Stimulated activated memory B cell treated with anti-CD40 and anti-IgM and Interleukin-4, amounts not matched to agents 10 μg/mL and 1 μg/mL and 100 μg/mL, for 72 hours (primary cell): ENCODE measurements around the gene THSD4.

Source experiments
- ATAC-seq: fragments of 150-1000 bp; cut with Tn5 transposase; 2 replicates; pipeline ENCODE4 v1.10.0; 2021
- H3K27ac Mint-ChIP-seq: one replicate; pipeline ENCODE4 v1.8.0; 2022; ENCODE audit warnings: mild to moderate bottlenecking, mixed read lengths
- H3K27me3 Mint-ChIP-seq: one replicate; pipeline ENCODE4 v1.8.0; 2022; ENCODE audit warnings: mixed read lengths
- H3K36me3 Mint-ChIP-seq: one replicate; pipeline ENCODE4 v1.8.0; 2022; ENCODE audit warnings: mixed read lengths
- H3K4me1 Mint-ChIP-seq: one replicate; pipeline ENCODE4 v1.8.0; 2022; ENCODE audit warnings: mixed read lengths
- H3K4me3 Mint-ChIP-seq: one replicate; pipeline ENCODE4 v1.8.0; 2022; ENCODE audit warnings: mild to moderate bottlenecking, moderate library complexity, mixed read lengths
- H3K9me3 Mint-ChIP-seq: one replicate; pipeline ENCODE4 v1.8.0; 2022; ENCODE audit warnings: mixed read lengths

Gene THSD4

DNA sequence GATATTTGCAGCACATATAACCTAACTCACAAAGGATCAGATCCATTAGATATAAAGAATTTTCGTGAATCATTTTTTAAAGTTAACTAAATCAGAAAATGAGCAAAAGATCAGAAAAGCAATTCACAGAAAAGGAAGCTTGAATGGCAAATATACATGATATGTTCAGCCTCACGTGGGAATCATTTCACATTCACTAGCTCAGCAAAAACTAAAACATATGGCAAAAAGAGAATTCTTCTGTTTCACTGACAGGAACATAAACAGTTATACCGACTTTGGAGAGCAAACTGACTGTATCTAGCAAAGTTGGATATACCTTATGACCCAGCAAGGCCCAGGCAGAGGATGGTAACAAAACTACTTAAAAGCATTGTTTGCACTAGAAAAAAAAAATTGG lies 661.0 kb downstream of the THSD4 start:
- no peak overlapping the region for H3K4me3 Mint-ChIP-seq
- H3K4me1 Mint-ChIP-seq: peaks cover 13% of the 10 kb centered on the region
- no peak for ATAC-seq
- H3K36me3 Mint-ChIP-seq: no peaks in the 10 kb centered on the region
- H3K9me3 Mint-ChIP-seq: no peaks in the 10 kb centered on the region
- peaks cover 13% of the 10 kb centered on the region for H3K27me3 Mint-ChIP-seq
- no peak overlapping the region for H3K27ac Mint-ChIP-seq

DNA sequence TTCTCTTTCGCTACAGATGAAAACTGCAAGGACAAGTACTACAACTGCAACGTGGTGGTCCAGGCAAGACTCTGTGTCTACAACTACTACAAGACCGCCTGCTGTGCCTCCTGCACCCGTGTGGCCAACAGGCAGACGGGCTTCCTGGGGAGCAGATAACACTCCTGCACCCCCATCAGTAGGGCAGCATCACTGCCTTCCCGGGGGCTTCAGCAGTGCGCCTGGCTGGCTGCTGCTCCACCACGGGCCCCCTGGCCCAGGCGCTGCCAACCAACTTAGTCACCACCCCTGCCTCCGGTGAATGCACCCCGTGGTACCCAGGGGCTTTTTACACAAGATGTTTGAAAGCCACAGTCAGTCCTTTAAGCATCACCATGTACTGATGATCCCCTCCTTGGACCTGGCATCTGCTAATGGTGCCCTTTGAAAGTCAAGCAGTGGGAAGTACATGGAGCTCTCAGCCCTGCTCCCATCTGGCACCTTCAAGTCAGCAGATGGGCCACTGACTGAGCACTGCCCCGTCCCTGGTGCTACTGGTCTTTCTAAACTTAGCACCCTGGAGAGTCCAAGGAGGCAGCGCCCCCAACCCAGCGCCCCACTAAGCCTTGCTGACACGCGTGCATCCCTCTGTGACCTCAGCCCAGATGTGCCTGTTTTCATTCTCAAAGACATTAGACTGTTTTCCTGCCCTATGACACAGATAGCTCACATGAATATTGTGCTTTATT lies 662.1 kb downstream of the THSD4 start:
- Mint-ChIP-seq H3K27ac (no peak overlapping the region), H3K27me3 (peaks cover 22% of the 10 kb centered on the region), H3K4me3 (no peak overlapping the region), H3K4me1 (peaks cover 15% of the 10 kb centered on the region), H3K9me3 (no peaks in the 10 kb centered on the region), H3K36me3 (no peaks in the 10 kb centered on the region)
- peak; percentile 49 for ATAC-seq

DNA sequence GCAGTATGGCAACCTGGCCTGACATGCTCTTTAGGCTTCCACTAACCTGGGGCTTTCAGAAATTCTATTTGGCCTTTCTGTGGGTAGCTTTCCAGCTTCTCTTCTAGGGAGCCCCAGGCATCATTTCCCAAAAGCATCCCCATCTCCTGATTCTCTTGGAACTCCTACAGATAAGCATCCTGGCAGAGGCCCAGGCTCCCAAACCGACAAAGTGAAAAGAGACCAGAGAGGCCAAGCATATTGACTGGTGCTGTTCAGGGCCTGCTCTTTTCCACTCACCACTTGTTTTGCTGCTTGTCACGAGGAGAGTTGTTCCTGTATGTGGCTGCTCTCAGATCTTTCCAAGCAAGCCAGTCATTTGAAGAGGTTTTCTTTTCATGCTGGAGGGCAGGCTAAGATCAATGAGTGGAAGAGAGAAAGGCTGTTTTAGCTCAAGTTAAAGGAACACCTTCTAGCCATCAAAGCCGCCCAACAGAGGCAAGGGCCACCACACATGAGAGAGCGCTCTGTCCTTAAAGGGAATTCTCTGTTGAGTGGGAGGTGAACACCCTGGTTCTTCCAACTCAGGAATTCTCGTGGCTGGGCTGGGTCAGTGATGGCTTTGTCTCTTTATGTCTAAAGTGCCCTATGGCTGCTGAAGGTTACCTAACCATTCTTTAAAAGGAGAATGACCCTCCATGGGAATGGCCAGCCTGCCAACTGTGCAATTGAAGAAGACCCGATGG lies 664.0 kb downstream of the THSD4 start:
- Mint-ChIP-seq H3K4me3 (no peak overlapping the region), H3K27me3 (peaks cover 28% of the 10 kb centered on the region), H3K9me3 (no peaks in the 10 kb centered on the region), H3K36me3 (no peaks in the 10 kb centered on the region), H3K4me1 (peaks cover 15% of the 10 kb centered on the region), H3K27ac (no peak overlapping the region)
- ATAC-seq: no peak

DNA sequence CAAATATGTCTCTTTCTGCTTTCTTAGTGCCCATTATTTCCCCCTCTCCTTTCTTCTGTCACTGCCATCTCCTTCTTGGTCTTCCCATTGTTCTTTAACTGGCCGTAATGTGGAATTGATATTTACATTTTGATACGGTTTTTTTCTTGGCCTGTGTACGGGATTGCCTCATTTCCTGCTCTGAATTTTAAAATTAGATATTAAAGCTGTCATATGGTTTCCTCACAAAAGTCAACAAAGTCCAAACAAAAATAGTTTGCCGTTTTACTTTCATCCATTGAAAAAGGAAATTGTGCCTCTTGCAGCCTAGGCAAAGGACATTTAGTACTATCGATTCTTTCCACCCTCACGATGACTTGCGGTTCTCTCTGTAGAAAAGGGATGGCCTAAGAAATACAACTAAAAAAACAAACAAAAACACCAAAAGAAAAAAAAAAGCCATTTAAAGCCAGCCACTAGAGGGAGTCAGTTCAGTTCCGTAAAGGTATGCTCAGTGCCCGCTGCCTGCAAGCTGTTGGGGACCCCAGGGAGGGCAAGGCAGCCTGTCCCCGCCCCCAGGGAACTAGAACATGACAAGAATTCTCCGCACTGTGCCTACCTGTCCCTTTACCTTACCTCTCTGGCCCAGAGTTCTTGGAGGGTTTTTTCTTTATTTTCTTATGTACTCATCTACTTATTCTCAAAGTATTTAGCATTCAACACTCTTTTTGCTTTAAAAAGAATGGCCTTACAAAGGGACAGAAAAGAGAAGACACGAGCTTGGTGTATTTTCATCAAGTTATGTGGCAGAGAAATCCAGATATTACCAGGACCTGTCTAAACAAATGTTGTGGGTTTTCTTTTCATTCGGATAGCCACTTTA lies 665.1 kb downstream of the THSD4 start:
- no peaks in the 10 kb centered on the region for H3K36me3 Mint-ChIP-seq
- ATAC-seq: peak; percentile 57
- H3K27ac Mint-ChIP-seq: no peak overlapping the region
- no peaks in the 10 kb centered on the region for H3K9me3 Mint-ChIP-seq
- H3K27me3 Mint-ChIP-seq: peaks cover 39% of the 10 kb centered on the region
- H3K4me3 Mint-ChIP-seq: no peak overlapping the region
- peaks cover 15% of the 10 kb centered on the region for H3K4me1 Mint-ChIP-seq

DNA sequence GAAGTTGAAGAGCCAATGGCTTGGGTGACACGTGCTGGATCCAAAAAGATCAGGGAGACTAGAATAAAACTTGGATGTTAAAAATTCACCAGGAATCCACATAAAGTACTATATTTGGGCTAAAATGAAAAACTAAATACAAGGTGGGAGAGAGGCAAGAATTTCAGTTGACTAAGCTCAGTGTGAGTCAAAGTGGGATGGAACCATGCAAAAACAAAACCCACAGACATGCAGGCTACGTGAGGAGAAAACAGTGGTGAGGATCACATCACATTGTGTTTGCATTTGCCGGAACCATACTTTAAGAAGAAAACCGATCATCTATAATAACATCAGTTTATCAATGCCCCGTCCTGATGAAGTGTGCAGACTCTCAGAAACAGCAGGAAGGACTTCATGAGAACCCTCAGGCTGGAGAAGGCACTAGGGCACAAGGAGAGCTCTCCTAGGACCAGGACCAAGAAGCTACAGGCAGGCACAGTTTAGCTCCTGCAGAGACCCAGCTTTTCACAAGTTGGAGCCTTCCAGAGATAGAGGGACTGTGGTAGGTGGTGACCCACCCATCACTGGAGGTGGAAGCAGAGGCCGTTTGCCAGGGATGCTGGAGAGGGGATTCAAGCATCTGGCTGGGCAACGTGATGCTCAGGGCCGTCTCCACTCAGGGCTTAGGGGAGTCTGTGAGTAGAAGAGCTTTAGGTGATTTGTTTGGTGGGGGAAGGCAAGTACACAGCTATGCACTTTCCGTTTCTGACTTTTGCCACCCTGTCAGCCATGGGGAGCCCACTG lies 666.1 kb downstream of the THSD4 start:
- no peaks in the 10 kb centered on the region for H3K36me3 Mint-ChIP-seq
- H3K27ac Mint-ChIP-seq: no peak overlapping the region
- H3K4me3 Mint-ChIP-seq: no peak overlapping the region
- H3K27me3 Mint-ChIP-seq: peaks cover 49% of the 10 kb centered on the region
- peaks cover 15% of the 10 kb centered on the region for H3K4me1 Mint-ChIP-seq
- ATAC-seq: no peak
- H3K9me3 Mint-ChIP-seq: no peaks in the 10 kb centered on the region

DNA sequence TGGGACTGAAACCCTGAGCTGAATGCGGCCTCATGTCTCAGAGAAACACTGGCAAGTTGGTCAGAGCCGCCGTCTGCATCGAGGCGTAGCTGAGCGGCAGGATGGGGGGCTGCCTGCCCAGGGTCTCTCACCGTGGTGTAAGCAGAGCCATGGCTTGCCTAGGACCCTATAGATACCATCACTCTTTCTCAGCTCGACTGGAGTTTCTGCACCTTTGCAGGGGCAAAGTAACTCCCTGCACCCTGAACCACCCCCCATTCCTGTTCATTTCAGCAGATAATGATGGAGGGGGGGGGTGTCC lies 666.6 kb downstream of the THSD4 start:
- H3K27me3 Mint-ChIP-seq: peaks cover 54% of the 10 kb centered on the region
- no peaks in the 10 kb centered on the region for H3K36me3 Mint-ChIP-seq
- ATAC-seq: no peak
- H3K9me3 Mint-ChIP-seq: no peaks in the 10 kb centered on the region
- H3K4me3 Mint-ChIP-seq: no peak overlapping the region
- no peak overlapping the region for H3K27ac Mint-ChIP-seq
- H3K4me1 Mint-ChIP-seq: peaks cover 15% of the 10 kb centered on the region

DNA sequence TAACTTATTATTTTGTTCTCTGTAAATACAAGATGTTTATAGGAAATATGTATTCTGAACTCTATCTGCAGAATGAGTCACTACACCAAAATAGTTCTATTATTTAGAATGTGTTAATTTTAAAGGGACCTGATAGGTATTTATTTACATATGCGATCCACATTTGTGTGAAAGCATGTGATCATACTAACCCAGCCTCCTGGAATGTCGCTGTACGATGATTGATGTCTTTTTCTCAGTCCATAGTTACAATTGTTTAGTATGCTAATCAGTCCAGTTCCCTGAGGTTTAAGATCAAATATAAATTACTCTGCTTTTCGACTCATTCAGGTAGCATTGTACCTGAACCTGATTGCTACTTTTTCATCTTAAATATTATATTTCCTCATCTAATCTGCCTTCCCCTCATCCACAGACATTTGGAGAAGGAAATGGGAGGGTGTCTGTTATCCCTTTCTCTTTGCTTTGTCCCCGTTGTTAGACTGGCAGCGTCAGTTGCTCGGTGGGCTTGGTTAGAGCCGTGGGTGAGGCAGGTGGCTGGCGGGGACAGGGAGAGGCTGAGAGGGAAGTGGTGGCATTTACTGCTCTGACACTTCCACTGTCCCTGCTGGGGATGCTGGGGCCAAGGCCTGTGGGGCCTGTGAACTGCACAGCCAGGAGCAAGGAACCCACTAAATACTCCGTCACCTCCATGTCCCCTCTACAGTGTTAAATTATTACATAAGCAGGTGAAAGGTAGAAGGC lies 667.3 kb downstream of the THSD4 start:
- no peaks in the 10 kb centered on the region for H3K9me3 Mint-ChIP-seq
- peaks cover 15% of the 10 kb centered on the region for H3K4me1 Mint-ChIP-seq
- no peak for ATAC-seq
- H3K36me3 Mint-ChIP-seq: no peaks in the 10 kb centered on the region
- peaks cover 54% of the 10 kb centered on the region for H3K27me3 Mint-ChIP-seq
- H3K27ac Mint-ChIP-seq: no peak overlapping the region
- no peak overlapping the region for H3K4me3 Mint-ChIP-seq

DNA sequence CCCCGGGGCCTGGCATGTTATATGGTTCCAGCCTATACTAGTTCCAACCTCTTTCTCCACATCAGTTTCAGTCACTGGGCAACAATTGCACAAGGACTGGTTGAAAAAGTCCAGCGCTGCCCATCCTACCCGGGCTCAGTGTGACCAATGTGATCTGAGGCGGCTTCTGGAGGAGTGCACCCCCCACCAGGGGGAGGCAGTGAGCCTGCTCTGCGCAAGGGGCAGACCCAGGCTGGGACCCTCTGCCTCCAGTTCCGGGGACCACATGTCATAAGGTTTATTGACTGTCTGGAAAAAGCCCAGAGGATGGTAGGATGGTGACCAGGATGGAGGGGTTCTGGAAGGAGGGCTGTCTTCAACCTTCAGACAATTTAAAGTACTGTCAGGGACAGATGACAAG lies 669.4 kb downstream of the THSD4 start:
- Mint-ChIP-seq H3K36me3 (no peaks in the 10 kb centered on the region), H3K4me3 (no peak overlapping the region), H3K27me3 (peaks cover 54% of the 10 kb centered on the region), H3K4me1 (peaks cover 15% of the 10 kb centered on the region), H3K9me3 (no peaks in the 10 kb centered on the region), H3K27ac (no peak overlapping the region)
- ATAC-seq: no peak

DNA sequence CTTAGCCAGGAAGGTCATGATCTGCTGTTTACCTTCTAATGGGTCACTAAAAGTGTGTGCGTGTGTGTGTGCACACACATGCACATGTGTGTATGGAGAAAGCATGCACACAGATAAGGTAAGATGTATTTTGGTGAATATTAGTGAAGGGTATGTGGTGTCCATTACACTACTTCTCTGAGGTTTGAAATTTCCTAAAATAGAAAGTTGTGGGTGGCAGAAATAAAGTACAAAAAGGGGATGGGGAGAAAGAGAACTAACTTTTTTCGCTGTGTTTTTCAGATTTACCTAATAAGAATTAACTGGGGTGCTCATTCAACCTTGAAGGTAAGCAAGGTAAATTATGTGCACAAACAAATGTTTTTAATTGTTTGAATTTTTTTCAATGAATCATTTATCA lies 670.7 kb downstream of the THSD4 start:
- Mint-ChIP-seq H3K4me3 (no peak overlapping the region), H3K27me3 (peaks cover 44% of the 10 kb centered on the region), H3K4me1 (peaks cover 5% of the 10 kb centered on the region), H3K27ac (no peak overlapping the region), H3K9me3 (no peaks in the 10 kb centered on the region), H3K36me3 (no peaks in the 10 kb centered on the region)
- ATAC-seq: no peak

DNA sequence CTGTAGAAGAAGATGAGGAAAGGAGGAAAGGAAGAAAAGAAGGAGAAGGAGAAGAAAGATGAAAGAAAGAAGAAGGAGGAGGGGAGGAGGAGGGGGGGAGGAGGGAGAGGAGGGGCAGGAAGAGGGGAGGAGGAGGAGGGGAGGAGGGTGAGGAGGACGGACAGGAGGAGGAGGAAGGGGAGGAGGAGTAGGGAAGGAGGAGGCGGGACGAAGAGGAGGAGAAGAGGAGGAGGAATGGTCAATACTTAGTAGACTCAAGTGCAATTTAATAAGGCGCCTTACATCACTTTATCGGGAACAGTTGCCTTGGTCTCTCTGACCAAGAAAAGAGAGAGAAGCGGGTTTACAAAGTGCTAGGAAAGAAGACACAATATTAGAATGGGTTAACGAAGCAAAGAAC lies 671.4 kb downstream of the THSD4 start:
- no peaks in the 10 kb centered on the region for H3K4me1 Mint-ChIP-seq
- ATAC-seq: no peak
- no peaks in the 10 kb centered on the region for H3K9me3 Mint-ChIP-seq
- H3K4me3 Mint-ChIP-seq: no peak overlapping the region
- no peak overlapping the region for H3K27ac Mint-ChIP-seq
- no peaks in the 10 kb centered on the region for H3K36me3 Mint-ChIP-seq
- H3K27me3 Mint-ChIP-seq: peaks cover 38% of the 10 kb centered on the region

DNA sequence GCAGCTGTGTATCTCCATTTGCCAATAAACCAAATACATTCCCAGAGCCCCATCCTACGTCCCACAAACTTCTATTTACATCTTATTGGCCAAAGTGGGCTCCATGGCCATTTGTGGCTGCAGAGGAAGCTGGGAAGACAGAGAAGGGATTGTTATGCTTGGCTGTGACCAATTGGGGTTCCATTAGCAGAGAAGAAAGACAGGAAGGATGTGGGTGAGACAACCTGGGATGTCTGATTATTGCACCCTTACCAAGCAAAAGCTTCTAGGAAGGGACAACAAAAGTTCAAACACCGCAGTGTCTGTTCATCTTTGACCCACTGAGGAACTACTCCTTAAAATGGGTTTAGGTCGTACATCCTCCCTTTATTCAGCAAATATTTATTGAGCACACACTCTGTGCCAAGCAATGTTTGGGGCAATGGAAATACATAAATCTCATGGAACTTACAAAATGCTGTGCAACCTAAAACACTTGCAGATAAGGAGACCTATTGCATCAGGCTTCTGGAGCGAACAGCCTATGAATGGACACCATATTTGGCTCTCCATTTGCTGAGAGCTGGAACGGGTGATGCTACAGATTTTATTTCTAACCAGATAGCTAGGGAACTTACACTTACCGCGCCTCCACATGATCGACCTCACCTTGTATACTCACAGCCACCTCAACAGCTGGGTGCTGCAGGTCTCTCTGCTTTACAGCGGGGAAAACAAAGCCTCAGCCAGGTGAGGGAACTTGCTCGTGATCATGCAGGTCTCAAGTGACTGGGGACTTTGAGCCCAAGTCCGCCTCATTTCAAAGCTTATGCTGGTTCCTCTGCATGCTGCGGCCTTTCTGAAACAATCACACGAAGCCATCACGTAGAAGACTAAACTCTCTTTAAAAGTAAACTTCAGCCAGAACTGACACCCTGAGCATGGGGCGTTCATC lies 673.6 kb downstream of the THSD4 start:
- H3K4me3 Mint-ChIP-seq: no peak overlapping the region
- H3K27me3 Mint-ChIP-seq: peaks cover 26% of the 10 kb centered on the region
- no peaks in the 10 kb centered on the region for H3K4me1 Mint-ChIP-seq
- H3K27ac Mint-ChIP-seq: no peak overlapping the region
- H3K36me3 Mint-ChIP-seq: no peaks in the 10 kb centered on the region
- ATAC-seq: no peak
- H3K9me3 Mint-ChIP-seq: no peaks in the 10 kb centered on the region

DNA sequence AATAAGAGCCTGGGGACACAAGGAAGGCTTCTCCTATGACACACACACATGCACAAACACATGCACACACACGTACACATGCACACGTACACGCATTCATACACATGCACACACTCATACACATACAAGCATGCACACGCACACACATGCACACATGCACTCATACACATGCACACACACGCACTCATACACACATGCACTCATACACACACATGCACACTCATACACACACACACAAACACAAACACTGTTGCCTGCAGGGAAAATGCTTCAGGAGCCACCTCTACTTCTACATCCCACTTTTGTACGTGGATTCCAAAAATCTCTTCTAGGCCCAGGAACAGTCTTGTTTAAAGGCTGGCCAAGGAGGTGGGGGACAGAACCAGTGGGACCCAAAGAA lies 674.3 kb downstream of the THSD4 start:
- peaks cover 22% of the 10 kb centered on the region for H3K27me3 Mint-ChIP-seq
- no peaks in the 10 kb centered on the region for H3K9me3 Mint-ChIP-seq
- no peaks in the 10 kb centered on the region for H3K36me3 Mint-ChIP-seq

DNA sequence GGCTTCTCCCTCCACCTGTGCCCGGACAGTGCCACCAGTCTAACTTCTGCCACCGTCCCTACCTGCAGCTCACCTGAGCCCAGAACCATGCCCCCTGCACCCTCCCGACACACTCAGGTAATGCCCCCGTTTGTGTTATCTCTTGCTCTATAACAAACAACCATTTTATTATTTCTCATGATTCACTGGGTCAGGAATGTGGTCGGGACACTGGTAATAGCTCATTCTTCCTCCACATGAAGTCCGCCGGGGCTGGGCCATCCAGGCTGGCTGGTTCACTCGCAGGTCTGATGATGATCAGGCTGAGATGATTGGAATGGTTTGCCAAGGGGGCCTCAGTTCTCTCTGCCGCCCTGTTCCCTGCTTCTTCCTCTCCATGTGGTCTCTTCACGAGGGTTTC lies 674.8 kb downstream of the THSD4 start:
- Mint-ChIP-seq H3K4me3 (no peak overlapping the region), H3K4me1 (no peaks in the 10 kb centered on the region), H3K36me3 (no peaks in the 10 kb centered on the region), H3K27me3 (peaks cover 17% of the 10 kb centered on the region), H3K27ac (no peak overlapping the region), H3K9me3 (no peaks in the 10 kb centered on the region)
- ATAC-seq: no peak

More for the DNA sequence above, 674.3 kb downstream of the THSD4 start:
- ATAC-seq: no peak
- Mint-ChIP-seq H3K4me3 (no peak overlapping the region), H3K27ac (no peak overlapping the region), H3K4me1 (no peaks in the 10 kb centered on the region)

DNA sequence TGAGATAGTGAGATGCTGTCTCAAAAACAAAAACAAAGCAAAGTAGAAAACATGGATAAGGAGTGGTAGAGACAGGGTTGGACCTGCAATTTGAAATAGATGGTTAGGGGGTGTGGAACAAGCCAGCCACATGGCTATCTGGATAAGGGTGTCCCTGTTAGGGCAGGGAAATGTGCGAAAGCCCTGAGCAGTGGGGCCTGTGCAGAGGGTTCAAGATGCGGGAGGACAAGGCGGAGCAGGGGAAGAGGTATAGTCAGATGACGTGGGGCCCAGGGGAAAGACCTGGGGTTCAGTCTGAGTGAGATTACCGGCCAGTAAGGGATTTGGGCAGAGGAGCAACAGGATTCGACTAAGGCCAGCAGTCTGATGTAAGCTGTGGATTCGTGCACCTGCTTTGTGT lies 676.7 kb downstream of the THSD4 start:
- Mint-ChIP-seq H3K9me3 (no peaks in the 10 kb centered on the region), H3K4me1 (no peaks in the 10 kb centered on the region), H3K27me3 (no peaks in the 10 kb centered on the region), H3K4me3 (no peak overlapping the region), H3K36me3 (no peaks in the 10 kb centered on the region), H3K27ac (no peak overlapping the region)
- no peak for ATAC-seq
